RPMI7951 (cell line): ENCODE measurements around the gene UNC5CL. TPM values are rescaled to one million over a fixed set of nuclear protein-coding genes. Genes with fewer than 3 reads are reported as not detected.

Experiments used
- total RNA-seq: library from RNA; depleted of rRNA; stranded (reverse); fragments of >200 nt; shearing (Covaris generic); gene quantifications from 2 replicates; pipeline ENCODE4 v1.2.3, GENCODE V29; 2014; rRNA removed

The UNC5CL gene
- total RNA-seq, 1 experiment from 2014 or later, result 0.12 TPM

Other genes with a start within 250 kb of the UNC5CL start
- not detected in 2 replicates for gene TSPO2, start 3.2 kb upstream of the UNC5CL start, total RNA-seq
- not detected in 2 replicates for gene APOBEC2, start 14.0 kb upstream of the UNC5CL start, total RNA-seq
- 26.1 and 28.0 TPM in 2 replicates for gene OARD1, start 33.1 kb upstream of the UNC5CL start, total RNA-seq
- gene NFYA, start 33.8 kb upstream of the UNC5CL start, total RNA-seq, result 7.8 and 8.9 TPM in 2 replicates
- gene TREML1, start 115.1 kb upstream of the UNC5CL start, total RNA-seq, result not detected in 2 replicates
- gene TREM2, start 123.9 kb upstream of the UNC5CL start, total RNA-seq, result 0.39 TPM in 1 of 2 replicates, not detected in the other
- not detected in 2 replicates for gene TREML2, start 161.9 kb upstream of the UNC5CL start, total RNA-seq
- not detected in 2 replicates for gene TREML4, start 189.1 kb upstream of the UNC5CL start, total RNA-seq
- 2.0 TPM in 1 of 2 replicates, not detected in the other for gene TREM1, start 247.5 kb upstream of the UNC5CL start, total RNA-seq